Trophoblast cell (in vitro differentiated cells and primary cell): ENCODE data around the gene NSG2.

Experiments
- DNase-seq, 2 donors: peaks; one replicate each; pipeline ENCODE4 v3.0.0-alpha.2; 2016
- H2AFZ ChIP-seq: 2 replicates; pipeline ENCODE4 v1.6.1; 2013; ENCODE audit warnings: low read length, moderate library complexity, mild to moderate bottlenecking; ENCODE audit not compliant: insufficient read depth, poor library complexity
- H2AK5ac ChIP-seq: 2 replicates; pipeline ENCODE4 v1.6.1; 2013; ENCODE audit warnings: mild to moderate bottlenecking, low read length
- H2BK120ac ChIP-seq: 2 replicates; pipeline ENCODE4 v1.6.1; 2013; ENCODE audit warnings: low read length, mild to moderate bottlenecking, moderate library complexity; ENCODE audit not compliant: insufficient read depth, poor library complexity
- H2BK12ac ChIP-seq: 2 replicates; pipeline ENCODE4 v1.6.1; 2013; ENCODE audit warnings: mild to moderate bottlenecking, low read length, moderate library complexity
- H2BK5ac ChIP-seq: 2 replicates; pipeline ENCODE4 v1.6.1; 2013; ENCODE audit warnings: low read length, low read depth, moderate library complexity, mild to moderate bottlenecking; ENCODE audit not compliant: poor library complexity
- H3K14ac ChIP-seq: 2 replicates; pipeline ENCODE4 v1.6.1; 2013; ENCODE audit warnings: mild to moderate bottlenecking, low read length
- H3K18ac ChIP-seq: 2 replicates; pipeline ENCODE4 v1.6.1; 2013; ENCODE audit warnings: mild to moderate bottlenecking, low read length
- H3K23ac ChIP-seq: 2 replicates; pipeline ENCODE4 v1.6.1; 2013; ENCODE audit warnings: low read length
- H3K27ac ChIP-seq: 2 replicates; pipeline ENCODE4 v1.5.1; 2013; ENCODE audit warnings: low read depth, mild to moderate bottlenecking, inconsistent platforms, low read length, moderate library complexity
- H3K27me3 ChIP-seq: 2 replicates; pipeline ENCODE4 v1.6.1; 2013; ENCODE audit warnings: inconsistent platforms, mild to moderate bottlenecking, low read length, moderate library complexity; ENCODE audit not compliant: insufficient read depth
- H3K36me3 ChIP-seq, 2 experiments: 1 replicate in 1 of 2; 2 replicates in 1 of 2; pipeline ENCODE4 v1.6.1; 2013; ENCODE audit warnings: low read length in 2 of 2, mild to moderate bottlenecking in 2 of 2, moderate library complexity in 1 of 2; ENCODE audit not compliant: insufficient read depth in 2 of 2, control insufficient read depth in 1 of 2
- H3K4ac ChIP-seq: 2 replicates; pipeline ENCODE4 v1.6.1; 2013; ENCODE audit warnings: low read depth, mild to moderate bottlenecking, low read length, moderate library complexity
- H3K4me1 ChIP-seq, 2 experiments: 1 replicate in 1 of 2; 2 replicates in 1 of 2; pipeline ENCODE4 v1.6.1; 2013; ENCODE audit warnings: low read length in 2 of 2, mild to moderate bottlenecking in 2 of 2, moderate library complexity in 1 of 2; ENCODE audit not compliant: insufficient read depth in 2 of 2, control insufficient read depth in 1 of 2
- H3K4me2 ChIP-seq: 2 replicates; pipeline ENCODE4 v1.6.1; 2013; ENCODE audit warnings: inconsistent platforms, mild to moderate bottlenecking, low read length, moderate library complexity
- H3K4me3 ChIP-seq: 2 replicates; pipeline ENCODE4 v1.5.1; 2013; ENCODE audit warnings: mild to moderate bottlenecking, low read depth, low read length, inconsistent platforms
- H3K79me1 ChIP-seq: one replicate; pipeline ENCODE4 v1.6.1; 2013; ENCODE audit warnings: low read length
- H3K79me2 ChIP-seq: 2 replicates; pipeline ENCODE4 v1.6.1; 2013; ENCODE audit warnings: low read length, mild to moderate bottlenecking; ENCODE audit not compliant: control insufficient read depth, insufficient read depth, poor library complexity
- H3K9ac ChIP-seq: 2 replicates; pipeline ENCODE4 v1.6.1; 2013; ENCODE audit warnings: mild to moderate bottlenecking, low read length
- H3K9me3 ChIP-seq: 2 replicates; pipeline ENCODE4 v1.6.1; 2013; ENCODE audit warnings: low read depth, mild to moderate bottlenecking, control low read depth, inconsistent platforms, low read length; ENCODE audit not compliant: insufficient read depth
- H4K12ac ChIP-seq: 2 replicates; pipeline ENCODE4 v1.6.1; 2013; ENCODE audit warnings: low read depth, mild to moderate bottlenecking, low read length, moderate library complexity
- H4K8ac ChIP-seq: 2 replicates; pipeline ENCODE4 v1.6.1; 2013; ENCODE audit warnings: low read depth, mild to moderate bottlenecking, low read length, moderate library complexity
- H4K91ac ChIP-seq: one replicate; pipeline ENCODE4 v1.6.1; 2013; ENCODE audit warnings: low read depth, mild to moderate bottlenecking, low read length, moderate library complexity
- WGBS: extraction: QIAGEN DNeasy Blood & Tissue Kit; methylation state at CpG from one replicate; pipeline ENCODE4 v1.1.7; 2013; ENCODE audit warnings: missing lambda C conversion rate; ENCODE audit not compliant: insufficient read length, insufficient coverage; ENCODE audit errors: extremely low coverage; 5-methylcytosine and 5-hydroxymethylcytosine counted together

NSG2 gene

GRCh38 chr5:174078416-174078815 is 32.9 kb downstream of the NSG2 start:
- no peak overlapping the region for H4K12ac ChIP-seq
- H3K27me3 ChIP-seq = no peaks in the 10 kb centered on the region
- H3K4me1 ChIP-seq = no peaks in the 10 kb centered on the region
- H3K4me3 ChIP-seq = no peak overlapping the region
- no peak overlapping the region for H2AFZ ChIP-seq
- no peak overlapping the region for H2BK120ac ChIP-seq
- H2BK5ac ChIP-seq = no peak overlapping the region
- H3K9ac ChIP-seq = no peak overlapping the region
- WGBS = no CpG with 5 or more reads among the region's 3 CpGs
- H3K79me2 ChIP-seq = no peaks in the 10 kb centered on the region
- H3K27ac ChIP-seq = no peak overlapping the region
- no peak overlapping the region for H2AK5ac ChIP-seq
- H3K4me2 ChIP-seq = no peak overlapping the region
- DNase-seq = no peak
- no peak overlapping the region for H3K18ac ChIP-seq
- no peaks in the 10 kb centered on the region for H3K79me1 ChIP-seq
- H3K4ac ChIP-seq = no peak overlapping the region
- no peak overlapping the region for H4K8ac ChIP-seq
- no peak overlapping the region for H2BK12ac ChIP-seq
- H3K9me3 ChIP-seq = peaks cover 2% of the 10 kb centered on the region
- H3K23ac ChIP-seq = no peak overlapping the region
- H3K14ac ChIP-seq = no peak overlapping the region
- no peaks in the 10 kb centered on the region for H3K36me3 ChIP-seq
- no peak overlapping the region for H4K91ac ChIP-seq

GRCh38 chr5:174082286-174082685 is 36.8 kb downstream of the NSG2 start:
- no peaks in the 10 kb centered on the region for H3K79me1 ChIP-seq
- H2BK5ac ChIP-seq = no peak overlapping the region
- no peak overlapping the region for H2BK120ac ChIP-seq
- H3K4me2 ChIP-seq = no peak overlapping the region
- H3K27me3 ChIP-seq = no peaks in the 10 kb centered on the region
- no peaks in the 10 kb centered on the region for H3K9me3 ChIP-seq
- H4K8ac ChIP-seq = no peak overlapping the region
- no peaks in the 10 kb centered on the region for H3K36me3 ChIP-seq
- H2BK12ac ChIP-seq = no peak overlapping the region
- H3K27ac ChIP-seq = no peak overlapping the region
- H2AK5ac ChIP-seq = no peak overlapping the region
- no peak overlapping the region for H3K9ac ChIP-seq
- H3K18ac ChIP-seq = no peak overlapping the region
- H3K79me2 ChIP-seq = no peaks in the 10 kb centered on the region
- H4K12ac ChIP-seq = no peak overlapping the region
- DNase-seq = no peak
- no peak overlapping the region for H2AFZ ChIP-seq
- H3K4me3 ChIP-seq = no peak overlapping the region
- no peak overlapping the region for H4K91ac ChIP-seq
- H3K23ac ChIP-seq = no peak overlapping the region
- no CpG with 5 or more reads among the region's 2 CpGs for WGBS
- H3K4ac ChIP-seq = no peak overlapping the region
- no peaks in the 10 kb centered on the region for H3K4me1 ChIP-seq
- no peak overlapping the region for H3K14ac ChIP-seq

DNA sequence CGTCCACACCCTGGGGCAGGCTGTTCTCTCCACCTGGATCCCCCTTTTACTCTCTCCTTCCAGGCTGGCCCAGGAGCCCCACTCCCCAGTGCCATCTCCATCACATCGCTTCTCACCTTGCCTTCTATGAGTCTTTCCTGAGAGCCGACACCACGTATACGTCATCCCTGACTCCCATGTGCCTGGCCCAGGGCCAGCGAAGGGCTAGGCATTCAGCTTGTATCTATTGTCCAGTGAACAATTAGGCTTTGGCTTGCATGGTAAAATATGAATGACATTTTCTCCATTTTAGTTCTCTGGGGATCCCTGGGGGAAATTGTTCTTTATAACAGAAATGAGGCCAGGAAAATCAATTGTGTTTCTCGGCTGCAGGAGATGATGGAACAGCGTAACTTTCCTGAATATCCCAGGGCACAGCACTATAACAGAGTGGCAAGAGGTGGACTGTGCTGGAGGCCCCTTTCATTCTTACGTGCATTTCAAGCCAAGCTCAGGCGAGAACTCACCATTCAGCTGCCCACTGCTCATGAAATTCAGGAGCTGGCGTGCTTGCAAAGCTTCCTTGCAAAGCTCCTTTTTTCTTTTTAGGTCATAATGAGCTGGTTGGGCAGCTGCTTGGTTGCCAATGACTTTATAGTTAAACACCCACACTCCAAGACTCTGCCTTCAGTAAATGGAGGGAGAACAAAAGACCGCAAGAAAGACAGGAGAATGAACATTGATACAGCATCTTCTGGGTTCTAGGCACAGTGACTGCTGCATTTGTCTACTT is 37.7 kb downstream of the NSG2 start:
- Histone ChIP-seq H3K14ac (no peak overlapping the region), H3K9me3 (no peaks in the 10 kb centered on the region), H3K79me1 (no peaks in the 10 kb centered on the region), H4K91ac (no peak overlapping the region), H2AFZ (no peak overlapping the region), H3K27ac (no peak overlapping the region), H2BK5ac (no peak overlapping the region), H3K27me3 (no peaks in the 10 kb centered on the region), H2AK5ac (no peak overlapping the region), H3K36me3 (no peaks in the 10 kb centered on the region), H3K23ac (no peak overlapping the region), H3K4me3 (no peak overlapping the region), H4K12ac (no peak overlapping the region), H3K4me2 (no peak overlapping the region), H2BK120ac (no peak overlapping the region), H2BK12ac (no peak overlapping the region), H3K18ac (no peak overlapping the region), H4K8ac (no peak overlapping the region), H3K79me2 (no peaks in the 10 kb centered on the region), H3K4me1 (no peaks in the 10 kb centered on the region), H3K4ac (no peak overlapping the region), H3K9ac (no peak overlapping the region)
- DNase-seq = no peak
- WGBS = no CpG with 5 or more reads among the region's 12 CpGs

GRCh38 chr5:174084691-174085154 is 39.2 kb downstream of the NSG2 start:
- WGBS = no CpG with 5 or more reads among the region's 8 CpGs
- Histone ChIP-seq H2AK5ac (no peak overlapping the region), H3K4ac (no peak overlapping the region), H2BK5ac (no peak overlapping the region), H3K36me3 (no peaks in the 10 kb centered on the region), H3K4me2 (no peak overlapping the region), H3K79me1 (no peaks in the 10 kb centered on the region), H3K79me2 (no peaks in the 10 kb centered on the region), H3K27ac (no peak overlapping the region), H4K91ac (no peak overlapping the region), H4K8ac (no peak overlapping the region), H2AFZ (no peak overlapping the region), H3K9me3 (no peaks in the 10 kb centered on the region), H3K14ac (no peak overlapping the region), H3K27me3 (no peaks in the 10 kb centered on the region), H3K9ac (no peak overlapping the region), H2BK12ac (no peak overlapping the region), H3K4me1 (no peaks in the 10 kb centered on the region), H3K4me3 (no peak overlapping the region), H2BK120ac (no peak overlapping the region), H3K18ac (no peak overlapping the region), H3K23ac (no peak overlapping the region), H4K12ac (no peak overlapping the region)
- no peak for DNase-seq
